Measurements from ENCODE around the gene MARK2. TPM values are rescaled to one million over a fixed set of nuclear protein-coding genes. Genes with fewer than 3 reads are reported as not detected.

Gene MARK2
- total RNA-seq, 4 donors from 2014 or later = 66.3 to 78.7 (median 71.8) TPM

GRCh38 chr11:63889344-63889743 lies 50.4 kb downstream of the MARK2 start:
- H3K4me3 ChIP-seq = peak overlapping the region; percentile 44
- DNase-seq (ENCODE audit: low spot score in 2 of 2) = no peak
- H3K4me1 ChIP-seq = peaks cover 70% of the 10 kb centered on the region

DNA sequence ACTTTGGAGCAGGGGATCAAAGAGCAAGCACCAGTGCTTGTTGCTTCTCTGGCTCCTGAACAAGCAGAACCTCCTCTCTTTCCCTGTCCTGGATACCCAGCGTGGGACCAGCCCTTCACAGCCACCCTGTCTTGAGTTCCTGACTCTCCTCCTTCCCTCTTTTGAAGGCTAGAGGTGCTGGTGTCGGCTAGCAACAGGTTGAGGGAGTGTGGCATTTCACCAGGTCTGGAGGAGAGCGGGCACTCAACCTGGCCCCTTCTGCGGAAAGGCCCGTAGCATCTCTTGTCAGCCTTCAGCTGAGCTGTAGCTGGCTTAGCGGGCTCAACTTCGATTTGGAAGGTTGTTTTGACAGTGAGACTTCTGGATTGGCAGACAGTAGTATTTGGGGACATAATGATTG lies 51.5 kb downstream of the MARK2 start:
- Histone ChIP-seq H3K4me3 (no peak overlapping the region), H3K36me3 (peaks cover 8% of the 10 kb centered on the region), H3K27me3 (no peaks in the 10 kb centered on the region), H3K4me1 (peaks cover 64% of the 10 kb centered on the region), H3K9me3 (no peaks in the 10 kb centered on the region), H3K27ac (peak overlapping the region; percentile 86)
- TF ChIP-seq EP300 (IDR thresholded peaks at IDR 0.05) (no peak), POLR2AphosphoS5 (IDR thresholded peaks at IDR 0.05) (no peak)
- DNase-seq (ENCODE audit: low spot score in 2 of 2) = no peak
- WGBS = 70% methylated on average over 7 of the region's 7 CpGs

More at GRCh38 chr11:63889344-63889743, 50.4 kb downstream of the MARK2 start:
- Histone ChIP-seq H3K36me3 (no peaks in the 10 kb centered on the region), H3K9me3 (no peaks in the 10 kb centered on the region), H3K27me3 (no peaks in the 10 kb centered on the region), H3K27ac (peak overlapping the region; percentile 86)
- WGBS = 51% methylated on average over 5 of the region's 6 CpGs
- TF ChIP-seq, protein P1, sequence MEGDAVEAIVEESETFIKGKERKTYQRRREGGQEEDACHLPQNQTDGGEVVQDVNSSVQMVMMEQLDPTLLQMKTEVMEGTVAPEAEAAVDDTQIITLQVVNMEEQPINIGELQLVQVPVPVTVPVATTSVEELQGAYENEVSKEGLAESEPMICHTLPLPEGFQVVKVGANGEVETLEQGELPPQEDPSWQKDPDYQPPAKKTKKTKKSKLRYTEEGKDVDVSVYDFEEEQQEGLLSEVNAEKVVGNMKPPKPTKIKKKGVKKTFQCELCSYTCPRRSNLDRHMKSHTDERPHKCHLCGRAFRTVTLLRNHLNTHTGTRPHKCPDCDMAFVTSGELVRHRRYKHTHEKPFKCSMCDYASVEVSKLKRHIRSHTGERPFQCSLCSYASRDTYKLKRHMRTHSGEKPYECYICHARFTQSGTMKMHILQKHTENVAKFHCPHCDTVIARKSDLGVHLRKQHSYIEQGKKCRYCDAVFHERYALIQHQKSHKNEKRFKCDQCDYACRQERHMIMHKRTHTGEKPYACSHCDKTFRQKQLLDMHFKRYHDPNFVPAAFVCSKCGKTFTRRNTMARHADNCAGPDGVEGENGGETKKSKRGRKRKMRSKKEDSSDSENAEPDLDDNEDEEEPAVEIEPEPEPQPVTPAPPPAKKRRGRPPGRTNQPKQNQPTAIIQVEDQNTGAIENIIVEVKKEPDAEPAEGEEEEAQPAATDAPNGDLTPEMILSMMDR (IDR thresholded peaks at IDR 0.05) = no peak
- TF ChIP-seq EP300 (IDR thresholded peaks at IDR 0.05) (no peak), POLR2A (IDR thresholded peaks at IDR 0.05) (no peak), POLR2AphosphoS5 (IDR thresholded peaks at IDR 0.05) (no peak)

- DNase-seq (ENCODE audit: low spot score in 2 of 2) = no peak
- Histone ChIP-seq H3K4me1 (peaks cover 70% of the 10 kb centered on the region), H3K36me3 (peaks cover 23% of the 10 kb centered on the region), H3K4me3 (no peak overlapping the region), H3K27me3 (no peaks in the 10 kb centered on the region), H3K27ac (no peak overlapping the region), H3K9me3 (no peaks in the 10 kb centered on the region)
- no peak for TF ChIP-seq POLR2AphosphoS5 (IDR thresholded peaks at IDR 0.05)
- no peak for TF ChIP-seq EP300 (IDR thresholded peaks at IDR 0.05)
- TF ChIP-seq POLR2A (IDR thresholded peaks at IDR 0.05) = no peak
- TF ChIP-seq, protein P1 (IDR thresholded peaks at IDR 0.05) = no peak
- 42% methylated on average over 3 of the region's 3 CpGs for WGBS
These were observed 53.3 kb downstream of the MARK2 start for GRCh38 chr11:63892228-63892627.

- Histone ChIP-seq H3K36me3 (peaks cover 34% of the 10 kb centered on the region), H3K4me3 (no peak overlapping the region), H3K4me1 (peaks cover 65% of the 10 kb centered on the region), H3K27me3 (no peaks in the 10 kb centered on the region), H3K9me3 (no peaks in the 10 kb centered on the region), H3K27ac (no peak overlapping the region)
- no peak for DNase-seq (ENCODE audit: low spot score in 2 of 2)
- no peak for TF ChIP-seq EP300 (IDR thresholded peaks at IDR 0.05)
- 98% methylated on average over 6 of the region's 6 CpGs for WGBS
These were observed 54.4 kb downstream of the MARK2 start for GRCh38 chr11:63893355-63893754.

- WGBS = 57% methylated on average over 4 of the region's 4 CpGs
- H3K4me1 ChIP-seq = peaks cover 38% of the 10 kb centered on the region
- TF ChIP-seq POLR2A (IDR thresholded peaks at IDR 0.05) (no peak), POLR2AphosphoS5 (IDR thresholded peaks at IDR 0.05) (no peak), EP300 (IDR thresholded peaks at IDR 0.05) (no peak)
- TF ChIP-seq, protein P1 (IDR thresholded peaks at IDR 0.05) = no peak
- no peaks in the 10 kb centered on the region for H3K27me3 ChIP-seq
- H3K36me3 ChIP-seq = peaks cover 62% of the 10 kb centered on the region
- no peak overlapping the region for H3K4me3 ChIP-seq
- no peak overlapping the region for H3K27ac ChIP-seq
- no peak for DNase-seq (ENCODE audit: low spot score in 2 of 2)
- no peaks in the 10 kb centered on the region for H3K9me3 ChIP-seq
These were observed 57.2 kb downstream of the MARK2 start for GRCh38 chr11:63896071-63896470.

- Histone ChIP-seq H3K4me3 (no peak overlapping the region), H3K4me1 (peaks cover 23% of the 10 kb centered on the region), H3K27ac (no peak overlapping the region), H3K36me3 (peaks cover 74% of the 10 kb centered on the region), H3K27me3 (no peaks in the 10 kb centered on the region), H3K9me3 (no peaks in the 10 kb centered on the region)
- no peak for DNase-seq (ENCODE audit: low spot score in 2 of 2)
- TF ChIP-seq EP300 (IDR thresholded peaks at IDR 0.05) (no peak), POLR2AphosphoS5 (IDR thresholded peaks at IDR 0.05) (no peak), POLR2A (IDR thresholded peaks at IDR 0.05) (no peak)
- TF ChIP-seq, protein P1 (IDR thresholded peaks at IDR 0.05) = no peak
- WGBS = 51% methylated on average over 10 of the region's 10 CpGs
These were observed 58.7 kb downstream of the MARK2 start for GRCh38 chr11:63897459-63898146.
